Neuronal stem cell (in vitro differentiated cells): ENCODE data around the gene IL36RN.
A peak's percentile ranks its signal among the peaks of the same experiment; 100 is the strongest.
"Not testable (repeated sequence)": the region's sequence is repeated elsewhere in the genome, so short reads cannot be mapped to it uniquely, and the experiment has no call there.

ENCODE experiments used
- DNase-seq: peaks from one replicate; pipeline ENCODE4 v3.0.0-alpha.2; 2013; ENCODE audit warnings: low spot score
- H2AFZ ChIP-seq: one replicate; pipeline ENCODE4 v1.6.1; 2013; ENCODE audit warnings: mild to moderate bottlenecking, low read length, inconsistent platforms
- H2AK5ac ChIP-seq: 2 replicates; pipeline ENCODE4 v1.6.1; 2013; ENCODE audit warnings: low read depth, mild to moderate bottlenecking, inconsistent platforms, low read length, moderate library complexity, mixed read lengths
- H2BK120ac ChIP-seq: 2 replicates; pipeline ENCODE4 v1.6.1; 2013; ENCODE audit warnings: low read depth, mild to moderate bottlenecking, inconsistent platforms, low read length, moderate library complexity, mixed read lengths
- H2BK12ac ChIP-seq: one replicate; pipeline ENCODE4 v1.6.1; 2013; ENCODE audit warnings: low read length, inconsistent platforms
- H2BK15ac ChIP-seq: 2 replicates; pipeline ENCODE4 v1.6.1; 2013; ENCODE audit warnings: mild to moderate bottlenecking, low read length, inconsistent platforms, mixed read lengths
- H2BK5ac ChIP-seq: one replicate; pipeline ENCODE4 v1.6.1; 2013; ENCODE audit warnings: inconsistent platforms, mild to moderate bottlenecking, low read length, moderate library complexity
- H3K14ac ChIP-seq: one replicate; pipeline ENCODE4 v1.6.1; 2013; ENCODE audit warnings: low read length, inconsistent platforms
- H3K18ac ChIP-seq: 2 replicates; pipeline ENCODE4 v1.6.1; 2013; ENCODE audit warnings: low read length, inconsistent platforms
- H3K23ac ChIP-seq: 2 replicates; pipeline ENCODE4 v1.6.1; 2013; ENCODE audit warnings: low read depth, mild to moderate bottlenecking, mixed read lengths, low read length, inconsistent platforms; ENCODE audit not compliant: poor library complexity
- H3K27ac ChIP-seq: replicated peaks from 3 replicates; pipeline ENCODE4 v1.5.1; 2013; ENCODE audit warnings: low read length, inconsistent platforms
- H3K27me3 ChIP-seq, 3 experiments: 2 replicates each; pipeline ENCODE4 v1.6.1; 2013; ENCODE audit warnings: low read length in 3 of 3, mild to moderate bottlenecking in 2 of 3, inconsistent platforms in 1 of 3, low read depth in 1 of 3, mixed read lengths in 1 of 3, moderate library complexity in 1 of 3; ENCODE audit not compliant: control insufficient read depth in 3 of 3, insufficient read depth in 3 of 3
- H3K36me3 ChIP-seq, 2 donors: replicated peaks in 1 of 2; 2 replicates each; pipeline ENCODE4 v1.6.1; 2013; ENCODE audit warnings: low read length in 2 of 2; ENCODE audit not compliant: control insufficient read depth in 2 of 2, insufficient read depth in 2 of 2
- H3K4ac ChIP-seq: 2 replicates; pipeline ENCODE4 v1.6.1; 2013; ENCODE audit warnings: inconsistent platforms, mild to moderate bottlenecking, low read length, moderate library complexity
- H3K4me1 ChIP-seq, 2 donors: 1 replicate in 1 of 2; 2 replicates in 1 of 2; pipeline ENCODE4 v1.6.1; 2013; ENCODE audit warnings: low read length in 2 of 2, low read depth in 1 of 2; ENCODE audit not compliant: control insufficient read depth in 2 of 2, insufficient read depth in 1 of 2
- H3K4me2 ChIP-seq: one replicate; pipeline ENCODE4 v1.6.1; 2013; ENCODE audit warnings: mild to moderate bottlenecking, low read length, inconsistent platforms; ENCODE audit not compliant: insufficient read depth, poor library complexity, severe bottlenecking
- H3K4me3 ChIP-seq, 2 donors: 2 replicates each; pipeline ENCODE4 v1.5.1; 2013; ENCODE audit warnings: low read length in 2 of 2, mild to moderate bottlenecking in 2 of 2, inconsistent platforms in 1 of 2, moderate library complexity in 1 of 2
- H3K79me1 ChIP-seq: one replicate; pipeline ENCODE4 v1.6.1; 2013; ENCODE audit warnings: low read depth, mild to moderate bottlenecking, inconsistent platforms, low read length, moderate library complexity
- H3K9ac ChIP-seq: one replicate; pipeline ENCODE4 v1.6.1; 2013; ENCODE audit warnings: mild to moderate bottlenecking, low read depth, low read length, inconsistent platforms; ENCODE audit not compliant: poor library complexity
- H3K9me3 ChIP-seq, 2 donors: replicated peaks in 1 of 2; 2 replicates each; pipeline versions ENCODE3 to v1.6.1; 2013; ENCODE audit warnings: low read length in 2 of 2, mild to moderate bottlenecking in 2 of 2, inconsistent platforms in 1 of 2, low read depth in 1 of 2, mixed read lengths in 1 of 2, moderate library complexity in 1 of 2; ENCODE audit not compliant: control insufficient read depth in 2 of 2, insufficient read depth in 1 of 2
- H4K8ac ChIP-seq: one replicate; pipeline ENCODE4 v1.6.1; 2013; ENCODE audit warnings: low read depth, mild to moderate bottlenecking, inconsistent platforms, low read length, moderate library complexity
- H4K91ac ChIP-seq: one replicate; pipeline ENCODE4 v1.6.1; 2013; ENCODE audit warnings: low read length, low read depth, mild to moderate bottlenecking, inconsistent platforms; ENCODE audit not compliant: poor library complexity
- WGBS, 2 donors: extraction: QIAGEN DNeasy Blood & Tissue Kit; methylation state at CpG; one replicate each; pipeline ENCODE4 v1.1.7; 2013; ENCODE audit warnings: missing lambda C conversion rate in 2 of 2, mixed read lengths in 1 of 2; ENCODE audit not compliant: insufficient read length in 2 of 2, insufficient replicate concordance in 1 of 2; ENCODE audit errors: extremely low coverage in 2 of 2; 5-methylcytosine and 5-hydroxymethylcytosine counted together

The IL36RN gene

GRCh38 chr2:113096842-113097618 lies 38.0 kb downstream of the IL36RN start:
- not testable (repeated sequence) for H2BK5ac ChIP-seq, H3K4me3 ChIP-seq, H4K91ac ChIP-seq, DNase-seq, H3K23ac ChIP-seq, H3K9ac ChIP-seq, H3K4ac ChIP-seq, H3K18ac ChIP-seq, H3K14ac ChIP-seq, H3K79me1 ChIP-seq, H2BK15ac ChIP-seq, H2AK5ac ChIP-seq, H2BK120ac ChIP-seq, H3K36me3 ChIP-seq, H3K4me2 ChIP-seq, H3K27me3 ChIP-seq, H3K9me3 ChIP-seq, H3K27ac ChIP-seq, H2BK12ac ChIP-seq, H2AFZ ChIP-seq, H4K8ac ChIP-seq, H3K4me1 ChIP-seq
- WGBS, 2 donors: no CpG with 5 or more reads among the region's 2 CpGs

- no peak overlapping the region for H2AFZ ChIP-seq
- H3K23ac ChIP-seq: no peak overlapping the region
- peaks cover 0 to 3% of the 10 kb centered on the region in 2 donors for H3K9me3 ChIP-seq
- no peaks in the 10 kb centered on the region for H3K79me1 ChIP-seq
- no peak for DNase-seq
- no peaks in the 10 kb centered on the region for H3K4me1 ChIP-seq
- no peak overlapping the region for H3K27ac ChIP-seq
- no peak overlapping the region for H3K4me3 ChIP-seq
- H3K4me2 ChIP-seq: no peak overlapping the region
- H4K8ac ChIP-seq: no peak overlapping the region
- peak overlapping the region; percentile 21 for H3K14ac ChIP-seq
- peak overlapping the region; percentile 84 for H2BK12ac ChIP-seq
- no peak overlapping the region for H2BK15ac ChIP-seq
- H3K27me3 ChIP-seq: peaks cover 0 to under 1% (median 0%) of the 10 kb centered on the region in 3 experiments
- H4K91ac ChIP-seq: no peak overlapping the region
- no peak overlapping the region for H2AK5ac ChIP-seq
- H3K4ac ChIP-seq: no peak overlapping the region
- H3K9ac ChIP-seq: no peak overlapping the region
- no peak overlapping the region for H3K18ac ChIP-seq
- no peak overlapping the region for H2BK5ac ChIP-seq
- no CpG with 5 or more reads among the region's 4 CpGs for WGBS, 2 donors
- no peak overlapping the region for H2BK120ac ChIP-seq
- no peaks in the 10 kb centered on the region for H3K36me3 ChIP-seq
Measured at GRCh38 chr2:113098041-113098440, 39.0 kb downstream of the IL36RN start.

DNA sequence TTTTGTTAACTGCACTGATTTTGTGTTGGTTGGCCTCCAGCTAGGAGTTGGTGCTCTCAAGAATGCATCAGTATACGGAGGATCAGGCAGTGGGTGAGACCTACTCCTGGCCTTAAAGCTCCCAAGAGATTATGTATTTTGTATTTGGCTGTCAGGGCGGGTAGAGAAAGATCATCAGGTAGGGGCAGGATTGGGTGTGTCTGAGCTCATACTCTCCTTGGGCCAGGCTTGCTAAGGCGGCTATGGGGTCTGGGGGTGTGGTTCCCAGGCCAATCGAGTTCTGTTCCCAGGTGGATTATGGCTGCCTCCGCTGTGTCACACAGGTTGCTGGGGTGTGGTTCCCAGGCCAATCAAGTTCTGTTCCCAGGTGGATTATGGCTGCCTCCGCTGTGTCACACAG lies 39.5 kb downstream of the IL36RN start:
- no peak overlapping the region for H3K27ac ChIP-seq
- H3K36me3 ChIP-seq: no peaks in the 10 kb centered on the region
- H2AK5ac ChIP-seq: no peak overlapping the region
- H2BK15ac ChIP-seq: no peak overlapping the region
- H3K4me3 ChIP-seq: no peak overlapping the region
- H3K79me1 ChIP-seq: no peaks in the 10 kb centered on the region
- H3K9me3 ChIP-seq: peaks cover 0 to 3% of the 10 kb centered on the region in 2 donors
- no peak overlapping the region for H3K14ac ChIP-seq
- no peak overlapping the region for H2BK120ac ChIP-seq
- no peak overlapping the region for H4K91ac ChIP-seq
- no peaks in the 10 kb centered on the region for H3K4me1 ChIP-seq
- no peak overlapping the region for H3K4ac ChIP-seq
- H3K27me3 ChIP-seq: no peaks in the 10 kb centered on the region
- H2AFZ ChIP-seq: no peak overlapping the region
- H3K9ac ChIP-seq: no peak overlapping the region
- no peak overlapping the region for H3K23ac ChIP-seq
- no peak overlapping the region for H3K4me2 ChIP-seq
- no peak overlapping the region for H4K8ac ChIP-seq
- WGBS, 2 donors: no CpG with 5 or more reads among the region's 6 CpGs
- no peak overlapping the region for H2BK12ac ChIP-seq
- H2BK5ac ChIP-seq: no peak overlapping the region
- no peak overlapping the region for H3K18ac ChIP-seq
- DNase-seq: no peak

- no CpG with 5 or more reads among the region's 2 CpGs for WGBS, 2 donors
- no peak overlapping the region for H4K91ac ChIP-seq
- H3K79me1 ChIP-seq: no peaks in the 10 kb centered on the region
- no peak overlapping the region for H2BK15ac ChIP-seq
- H3K9ac ChIP-seq: no peak overlapping the region
- H3K9me3 ChIP-seq: peaks cover 0 to 3% of the 10 kb centered on the region in 2 donors
- no peak overlapping the region for H3K14ac ChIP-seq
- no peak overlapping the region for H2BK12ac ChIP-seq
- H3K4me3 ChIP-seq: no peak overlapping the region
- no peak overlapping the region for H2BK120ac ChIP-seq
- H3K4me1 ChIP-seq: no peaks in the 10 kb centered on the region
- H3K23ac ChIP-seq: no peak overlapping the region
- H3K4me2 ChIP-seq: no peak overlapping the region
- H3K18ac ChIP-seq: no peak overlapping the region
- no peak for DNase-seq
- H4K8ac ChIP-seq: no peak overlapping the region
- no peak overlapping the region for H2BK5ac ChIP-seq
- H3K4ac ChIP-seq: no peak overlapping the region
- no peak overlapping the region for H2AK5ac ChIP-seq
- H3K36me3 ChIP-seq: no peaks in the 10 kb centered on the region
- no peaks in the 10 kb centered on the region for H3K27me3 ChIP-seq
- no peak overlapping the region for H3K27ac ChIP-seq
- no peak overlapping the region for H2AFZ ChIP-seq
Measured at GRCh38 chr2:113102133-113102532, 43.1 kb downstream of the IL36RN start.
